ENCODE data around the gene ITGAD. TPM values are rescaled to one million over a fixed set of nuclear protein-coding genes. Genes with fewer than 3 reads are reported as not detected.
A peak's percentile ranks its signal among the peaks of the same experiment; 100 is the strongest.

Gene ITGAD
- total and polyA plus RNA-seq, 2 donors (not counting 3 experiments of a cell fraction or from before 2014, with no cell fraction given), result not detected

DNA sequence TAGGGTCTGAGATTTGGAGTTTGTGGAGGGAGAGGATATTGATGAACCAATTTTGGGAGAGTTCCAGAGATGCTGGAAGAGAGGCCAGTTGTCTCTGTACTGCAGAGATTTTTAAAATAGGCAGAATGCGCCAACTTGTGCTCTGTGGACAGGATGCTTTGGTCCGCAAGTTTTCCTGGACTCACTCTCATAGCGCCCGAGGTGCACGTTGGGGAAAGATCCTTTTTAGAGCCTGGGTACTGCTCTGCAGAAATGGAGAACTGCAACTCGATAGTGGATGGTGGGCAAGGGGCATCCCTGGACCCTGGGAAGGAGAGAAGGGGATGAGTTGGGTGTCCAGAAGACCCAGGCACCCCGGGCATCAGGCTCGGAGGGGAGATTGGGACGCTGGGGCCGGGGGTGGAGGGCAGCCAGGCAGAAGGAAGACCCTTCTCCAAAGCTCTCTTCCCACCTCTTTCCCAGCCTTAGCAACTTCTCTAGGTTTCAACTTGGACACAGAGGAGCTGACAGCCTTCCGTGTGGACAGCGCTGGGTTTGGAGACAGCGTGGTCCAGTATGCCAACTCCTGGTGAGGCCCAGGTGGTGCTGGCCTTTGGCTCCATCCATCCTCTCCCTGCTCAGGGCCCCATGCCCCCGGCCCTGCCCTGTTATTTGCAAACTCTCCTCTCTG is 37.6 kb upstream of the ITGAD start:
- dilution Hi-C loops (cut with MboI; ENCODE audit: extremely low pct_ligation_motif_present, low sequenced_read_pairs), result no loop called here
- POLR2A ChIA-PET, result no interaction called here
- Histone ChIP-seq H3K4me1 (ENCODE audit: control insufficient read depth, extremely low read depth, insufficient read depth, low read length) (peaks cover 4% of the 10 kb centered on the region), H3K27me3 (ENCODE audit: control insufficient read depth in 2 of 2, insufficient read depth in 2 of 2, low read length in 2 of 2) (no peaks in the 10 kb centered on the region), H3K4me2 (ENCODE audit: insufficient read depth, low read length) (no peak overlapping the region), H2AFZ (ENCODE audit: low read depth, low read length) (peak overlapping the region; percentile 21), H3K4me3 (replicated peaks in 1 of 3; ENCODE audit: insufficient read depth in 1 of 3, low read depth in 1 of 3, low read length in 3 of 3) (no peak overlapping the region), H3K36me3 (ENCODE audit: control insufficient read depth in 2 of 2, extremely low read depth in 1 of 2, insufficient read depth in 2 of 2, low read length in 2 of 2) (no peaks in the 10 kb centered on the region), H3K9me3 (replicated peaks; ENCODE audit: control insufficient read depth, insufficient read depth, low read length) (no peaks in the 10 kb centered on the region), H3K9ac (replicated peaks; ENCODE audit: extremely low read depth, insufficient read depth, low read length) (no peak overlapping the region), H4K20me1 (replicated peaks; ENCODE audit: control insufficient read depth, extremely low read depth, insufficient read depth, low read length) (no peaks in the 10 kb centered on the region), H3K9me1 (replicated peaks; ENCODE audit: control insufficient read depth, extremely low read depth, insufficient read depth, low read length) (no peaks in the 10 kb centered on the region), H3K79me2 (ENCODE audit: control insufficient read depth, insufficient read depth, low read length) (no peaks in the 10 kb centered on the region), H3K27ac (ENCODE audit: insufficient read depth, low read depth, low read length) (no peak overlapping the region)
- intact Hi-C loops (cut with micrococcal nuclease), result no loop called here
- BruUV-seq (replicated peaks), result no TSS peak
- DNase-seq (ENCODE audit: low read depth, low spot score), result no peak
- FAIRE-seq, result no peak
- CTCF ChIA-PET, result interaction anchor here (1.6 kb wide), 1 partner anchor 34 kb away, joined by 3 read pairs; no protein-coding TSS in a partner anchor
- TF ChIP-seq JUN (IDR thresholded peaks at IDR 0.05; ENCODE audit: borderline replicate concordance, insufficient read depth, insufficient read length, low read depth) (no peak), FOS (IDR thresholded peaks at IDR 0.05; ENCODE audit: borderline replicate concordance, insufficient read depth, low read length) (no peak), POLR2A (IDR thresholded peaks at IDR 0.05; ENCODE audit: low read depth, low read length) (no peak), EZH2 (IDR thresholded peaks at IDR 0.05; ENCODE audit: borderline replicate concordance, low read depth, low read length, severe bottlenecking) (no peak), MYC (IDR thresholded peaks at IDR 0.05; ENCODE audit: low read depth, low read length) (no peak), GATA2 (IDR thresholded peaks at IDR 0.05; ENCODE audit: insufficient read depth, insufficient read length, low read depth, low read length) (no peak), POLR2AphosphoS5 (IDR thresholded peaks at IDR 0.05; ENCODE audit: insufficient read depth, low read depth, low read length) (no peak)
- TF ChIP-seq, protein P1, sequence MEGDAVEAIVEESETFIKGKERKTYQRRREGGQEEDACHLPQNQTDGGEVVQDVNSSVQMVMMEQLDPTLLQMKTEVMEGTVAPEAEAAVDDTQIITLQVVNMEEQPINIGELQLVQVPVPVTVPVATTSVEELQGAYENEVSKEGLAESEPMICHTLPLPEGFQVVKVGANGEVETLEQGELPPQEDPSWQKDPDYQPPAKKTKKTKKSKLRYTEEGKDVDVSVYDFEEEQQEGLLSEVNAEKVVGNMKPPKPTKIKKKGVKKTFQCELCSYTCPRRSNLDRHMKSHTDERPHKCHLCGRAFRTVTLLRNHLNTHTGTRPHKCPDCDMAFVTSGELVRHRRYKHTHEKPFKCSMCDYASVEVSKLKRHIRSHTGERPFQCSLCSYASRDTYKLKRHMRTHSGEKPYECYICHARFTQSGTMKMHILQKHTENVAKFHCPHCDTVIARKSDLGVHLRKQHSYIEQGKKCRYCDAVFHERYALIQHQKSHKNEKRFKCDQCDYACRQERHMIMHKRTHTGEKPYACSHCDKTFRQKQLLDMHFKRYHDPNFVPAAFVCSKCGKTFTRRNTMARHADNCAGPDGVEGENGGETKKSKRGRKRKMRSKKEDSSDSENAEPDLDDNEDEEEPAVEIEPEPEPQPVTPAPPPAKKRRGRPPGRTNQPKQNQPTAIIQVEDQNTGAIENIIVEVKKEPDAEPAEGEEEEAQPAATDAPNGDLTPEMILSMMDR (IDR thresholded peaks at IDR 0.05; ENCODE audit: extremely low read depth in 1 of 2, insufficient read depth in 1 of 2, low read depth in 1 of 2, low read length in 2 of 2), result no peak
- TF ChIP-seq, protein P2, sequence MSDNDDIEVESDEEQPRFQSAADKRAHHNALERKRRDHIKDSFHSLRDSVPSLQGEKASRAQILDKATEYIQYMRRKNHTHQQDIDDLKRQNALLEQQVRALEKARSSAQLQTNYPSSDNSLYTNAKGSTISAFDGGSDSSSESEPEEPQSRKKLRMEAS (IDR thresholded peaks at IDR 0.05; ENCODE audit: insufficient read depth, insufficient read length), result no peak

Measured in endothelial cell of umbilical vein (primary cell).